GM15510 (cell line): ENCODE data around the gene AK4.

Experiments
- POLR2A ChIP-seq: IDR thresholded peaks from 3 replicates; pipeline ENCODE4 v1.6.1; 2011; ENCODE audit warnings: borderline replicate concordance; ENCODE audit not compliant: insufficient read length; ENCODE audit errors: extremely low read depth

The AK4 gene

DNA sequence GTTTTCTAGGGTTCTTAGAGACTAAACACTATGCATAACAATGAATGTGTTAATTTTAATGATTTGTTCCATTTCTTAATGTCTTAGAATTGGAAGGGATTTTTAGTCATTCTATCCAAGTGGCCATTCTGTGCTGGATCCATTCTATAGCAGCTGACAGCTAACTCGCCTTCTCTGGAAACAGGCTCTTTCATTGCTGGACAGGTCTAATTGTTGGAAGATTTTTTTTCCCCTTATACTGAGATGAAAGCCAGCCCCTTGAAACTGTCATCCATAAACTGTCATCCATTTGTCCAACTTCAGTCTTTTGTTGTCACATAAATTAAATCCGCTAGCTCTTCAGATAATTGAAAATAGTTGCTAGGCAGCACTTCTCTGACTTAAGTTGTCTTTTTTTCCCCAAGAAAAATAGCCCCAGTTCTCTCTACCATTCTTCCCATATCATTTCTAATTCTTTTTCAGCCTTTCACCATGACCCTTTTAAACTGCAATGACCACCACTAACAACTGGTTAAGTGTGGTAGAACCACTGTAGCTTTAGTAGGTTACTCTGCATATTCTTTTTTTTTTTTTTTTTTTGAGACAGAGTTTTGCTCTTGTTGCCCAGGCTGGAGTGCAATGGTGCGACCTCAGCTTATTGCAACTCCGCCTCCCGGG lies 19.7 kb downstream of the AK4 start:
- no peak for TF ChIP-seq POLR2A

DNA sequence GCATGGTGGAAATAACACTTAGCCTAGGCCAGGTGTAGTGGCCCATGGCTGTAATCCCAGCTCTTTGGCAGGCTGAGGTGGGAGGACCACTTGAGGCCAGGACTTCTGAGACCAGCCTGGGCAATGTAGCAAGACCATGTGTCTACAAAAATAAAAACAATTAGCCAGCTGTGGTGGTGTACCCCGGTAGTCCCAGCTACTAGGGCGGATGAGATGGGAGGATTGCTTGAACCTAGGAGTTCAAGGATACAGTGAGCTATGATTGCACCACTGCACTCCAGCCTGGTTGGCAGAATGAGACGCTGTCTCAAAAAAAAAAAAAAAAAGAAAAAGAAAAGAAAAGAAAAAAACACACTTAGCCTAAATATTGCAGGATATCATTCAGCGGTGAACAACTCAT lies 20.9 kb downstream of the AK4 start:
- no peak for TF ChIP-seq POLR2A

DNA sequence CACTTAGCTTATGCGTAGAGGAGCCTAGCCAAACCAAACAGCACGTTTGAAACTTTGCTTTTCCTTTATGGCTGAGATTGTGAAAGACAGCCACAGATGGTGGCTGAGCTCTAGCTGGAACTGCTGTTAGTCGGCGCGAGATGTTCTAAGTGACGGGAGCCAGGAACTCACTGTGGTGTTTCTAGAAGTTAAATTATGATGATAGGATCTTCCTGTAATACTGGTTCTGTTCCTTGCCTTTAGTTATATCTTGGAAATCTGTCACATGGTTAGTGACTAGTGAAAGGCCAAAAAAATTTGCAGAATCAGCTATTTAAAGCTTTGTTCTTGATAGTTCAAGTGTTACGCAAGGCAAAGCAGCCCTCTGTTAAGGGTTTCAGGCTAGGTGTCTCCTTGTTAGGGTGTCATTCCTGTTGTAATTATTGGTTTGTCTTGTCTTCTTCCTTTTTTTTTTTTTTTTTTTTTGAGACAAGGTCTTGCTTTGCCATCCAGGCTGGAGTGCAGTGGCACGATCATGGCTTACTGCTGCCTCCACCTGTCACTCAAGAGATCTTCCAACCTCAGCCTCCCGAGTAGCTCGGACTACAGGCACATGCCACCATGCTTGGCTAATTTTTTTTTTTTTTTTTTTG lies 22.6 kb downstream of the AK4 start:
- no peak for TF ChIP-seq POLR2A

DNA sequence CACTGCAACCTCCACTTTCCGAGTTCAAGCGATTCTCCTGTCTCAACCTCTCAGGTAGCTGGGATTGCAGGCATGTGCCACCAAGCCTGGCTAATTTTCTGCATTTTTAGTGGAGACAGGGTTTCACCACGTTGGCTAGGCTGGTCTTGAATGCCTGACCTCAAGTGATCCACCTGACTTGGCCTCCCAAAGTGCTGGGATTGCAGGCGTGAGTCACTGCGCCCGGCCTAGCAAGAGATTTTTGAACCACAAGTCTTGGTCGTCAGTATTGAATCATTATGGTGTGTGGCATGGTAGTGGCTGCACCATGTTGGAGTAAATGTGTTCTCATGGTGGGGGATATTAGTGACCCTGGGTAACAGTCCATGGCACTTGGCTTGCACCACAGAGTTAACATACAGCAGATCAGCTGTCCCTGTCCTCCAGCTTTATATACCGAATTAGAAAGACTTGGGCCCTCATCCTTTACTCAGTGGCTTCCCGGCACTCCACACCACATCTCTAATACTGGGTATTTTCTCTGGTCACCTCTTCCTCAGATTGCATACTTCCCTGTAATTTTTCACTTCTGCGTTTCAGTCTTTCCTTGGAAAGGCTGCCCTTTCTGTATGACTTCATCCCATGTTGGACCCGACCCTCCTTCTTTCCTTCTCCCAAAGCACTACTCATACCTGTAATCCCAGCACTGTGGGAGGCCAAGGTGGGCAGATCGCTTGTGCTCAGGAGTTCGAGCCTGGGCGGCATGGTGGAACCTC lies 25.1 kb downstream of the AK4 start:
- TF ChIP-seq POLR2A, result no peak

DNA sequence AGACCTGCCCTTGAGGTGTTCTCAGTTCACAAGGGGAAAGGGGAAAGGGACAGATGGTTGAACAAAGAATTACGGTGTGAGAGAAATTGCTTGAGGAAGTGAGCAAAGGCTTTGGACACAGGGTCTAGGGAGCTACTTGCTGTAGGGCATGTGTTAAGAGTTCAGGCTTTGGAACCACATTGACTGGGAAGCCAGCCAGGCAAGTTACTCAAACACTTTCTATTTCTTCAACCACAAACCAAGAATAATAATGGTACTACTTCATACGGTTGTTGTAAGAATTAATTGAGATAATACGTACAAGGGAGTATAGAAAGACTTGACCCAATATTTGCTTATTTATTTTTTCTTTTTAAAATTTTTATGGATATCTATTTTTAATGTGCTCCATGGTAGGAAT lies 26.6 kb downstream of the AK4 start:
- no peak for TF ChIP-seq POLR2A

DNA sequence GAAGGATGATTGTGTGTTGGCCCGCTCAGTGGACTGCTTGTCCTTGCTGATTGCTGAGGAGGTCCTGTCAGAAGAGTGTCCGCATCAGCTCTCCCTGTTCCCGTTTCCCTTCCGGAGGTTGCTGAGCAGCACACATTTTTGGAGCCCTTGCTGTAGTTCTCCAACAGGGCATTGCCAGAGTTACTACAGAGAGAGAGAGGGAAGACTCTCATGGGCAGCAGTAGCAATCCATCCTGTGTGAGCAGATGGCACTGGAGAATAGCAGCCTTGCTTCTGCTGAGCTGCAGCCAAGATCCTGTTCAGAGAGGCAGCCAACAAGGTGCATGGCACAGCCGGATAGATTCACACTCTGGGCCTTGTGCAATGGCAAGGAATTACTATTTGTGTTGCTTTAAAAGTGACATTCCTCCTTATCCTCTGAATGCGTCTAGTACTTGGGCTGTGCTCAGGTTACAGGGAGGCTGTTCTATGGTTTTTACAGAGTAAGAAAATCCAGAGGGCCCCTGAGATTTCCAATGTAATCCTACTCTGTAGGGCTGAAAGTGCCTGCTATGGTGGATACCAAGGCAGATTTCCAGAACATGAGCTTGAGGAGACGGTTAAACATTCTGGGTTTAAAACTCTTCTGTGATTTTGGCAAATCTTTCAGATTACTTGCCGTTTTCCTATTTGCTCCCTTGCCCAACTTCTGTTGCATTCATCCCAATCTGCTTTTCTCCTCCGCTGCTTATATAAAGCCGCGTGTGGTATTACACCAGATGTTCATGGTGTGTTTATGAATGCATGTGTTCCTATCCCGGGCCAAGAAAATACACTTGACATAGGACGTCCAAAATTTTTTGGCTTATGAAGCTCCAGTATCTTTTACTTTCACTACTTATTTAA lies 27.4 kb downstream of the AK4 start:
- TF ChIP-seq POLR2A, result no peak

DNA sequence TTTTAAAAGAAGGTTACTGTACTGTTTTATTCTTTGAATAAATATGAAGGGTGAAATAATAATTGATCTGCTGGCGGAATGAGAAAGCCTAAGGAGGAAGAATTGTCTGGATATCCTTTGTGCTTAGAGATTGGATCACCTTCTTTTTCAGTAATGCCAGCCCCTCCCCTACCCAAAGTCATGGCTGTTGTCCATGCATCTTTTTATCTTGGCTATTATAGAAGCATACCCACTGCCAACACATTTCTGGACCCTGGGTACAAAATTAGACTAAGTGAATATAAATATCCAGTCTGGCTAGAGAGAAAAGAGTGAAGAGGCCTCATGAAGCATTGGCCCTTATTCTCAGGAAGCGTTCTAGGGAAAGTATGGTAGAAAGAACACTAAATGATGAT lies 28.1 kb downstream of the AK4 start:
- no peak for TF ChIP-seq POLR2A

DNA sequence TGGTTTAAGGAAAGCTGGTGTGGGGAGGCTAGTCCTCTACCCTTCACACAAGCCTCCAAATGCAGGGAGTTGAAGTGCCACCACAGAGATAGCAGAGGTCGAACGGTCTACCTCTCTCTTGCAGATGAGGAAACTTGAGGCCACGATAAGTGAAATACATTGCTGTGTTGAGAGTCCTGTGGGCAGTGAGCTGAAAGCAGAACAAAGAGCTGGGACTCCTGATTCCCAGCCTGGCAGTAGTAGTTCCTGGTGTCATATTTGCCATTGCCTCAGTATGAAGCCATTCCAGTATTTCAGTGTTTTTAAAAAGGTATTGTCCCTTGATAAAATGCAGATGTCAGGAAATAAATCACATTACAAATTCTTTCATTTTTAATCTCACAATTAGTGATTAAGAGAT lies 28.6 kb downstream of the AK4 start:
- TF ChIP-seq POLR2A, result no peak

DNA sequence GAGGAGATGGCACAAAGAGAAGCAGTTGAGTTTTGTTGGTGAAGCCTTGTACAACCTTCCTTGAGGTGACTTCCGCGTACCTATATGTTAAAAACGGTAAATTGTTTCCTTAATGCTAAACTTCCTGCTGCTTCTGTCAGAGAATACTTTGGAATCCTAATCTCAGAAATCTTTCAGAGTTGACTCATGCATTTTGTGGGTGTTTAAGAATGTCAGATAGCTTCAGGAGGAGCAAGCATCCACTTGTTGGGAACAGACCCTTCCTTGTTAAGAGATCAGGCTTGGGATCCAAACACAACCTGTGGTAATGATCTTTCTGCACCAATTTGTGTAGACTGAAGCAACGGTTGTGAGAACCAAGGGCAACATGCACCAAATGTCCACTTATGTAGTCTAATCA lies 29.5 kb downstream of the AK4 start:
- no peak for TF ChIP-seq POLR2A

DNA sequence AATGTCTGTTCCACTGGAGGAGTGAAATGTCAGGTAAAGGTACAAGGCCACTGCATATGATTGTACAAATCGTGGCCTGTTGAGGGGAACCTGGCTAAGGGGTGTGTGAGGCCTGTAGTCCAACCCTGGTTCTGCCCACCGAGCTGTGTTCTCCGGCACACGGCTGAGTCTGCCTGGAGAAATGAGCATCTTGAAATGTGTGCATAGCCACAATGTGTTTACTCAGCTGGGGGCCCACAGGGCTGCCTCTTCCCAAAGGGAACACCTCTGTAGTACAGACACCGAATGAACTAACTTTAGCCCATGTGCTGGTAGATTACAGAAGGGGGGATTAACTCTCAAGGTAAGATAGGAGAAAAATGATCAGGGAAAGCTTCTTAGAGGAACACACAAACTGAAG lies 30.2 kb downstream of the AK4 start:
- TF ChIP-seq POLR2A, result no peak

DNA sequence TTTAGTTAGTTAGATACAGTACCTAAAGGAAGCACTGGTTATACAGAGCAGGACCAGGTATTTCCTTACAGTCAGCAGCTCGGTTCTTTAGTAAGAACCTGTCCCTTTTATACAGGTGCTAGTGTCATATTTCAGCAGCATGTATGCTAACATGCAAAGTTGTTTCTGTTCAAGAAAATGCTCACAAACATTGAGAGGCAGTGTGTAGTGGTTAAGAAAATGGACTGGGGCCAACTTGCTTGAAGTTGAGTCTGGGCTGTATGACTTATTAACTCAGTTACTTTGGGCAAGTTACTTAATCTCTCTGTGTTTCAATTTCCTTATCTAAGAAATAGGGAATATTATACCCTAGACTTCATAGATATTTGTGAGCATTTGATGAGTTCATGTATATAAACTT lies 31.1 kb downstream of the AK4 start:
- TF ChIP-seq POLR2A, result no peak

DNA sequence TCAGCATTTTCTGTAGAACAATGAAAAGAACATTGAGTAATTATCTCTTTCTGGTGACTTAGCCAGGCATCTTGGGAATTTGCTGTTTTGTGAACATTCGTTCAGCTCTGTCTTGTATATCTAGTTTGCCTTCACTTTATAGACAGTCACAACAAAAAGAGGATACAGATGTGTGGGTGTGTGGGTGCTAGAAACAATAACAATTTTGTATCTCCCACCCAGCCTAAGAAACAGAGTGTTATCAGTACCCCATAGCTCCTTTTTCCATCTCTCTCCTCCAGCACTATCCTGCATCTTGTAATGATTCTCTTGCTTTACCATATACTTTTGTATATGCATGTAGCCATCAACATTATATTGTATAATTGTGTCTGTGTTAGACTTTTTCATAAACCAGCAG lies 33.0 kb downstream of the AK4 start:
- no peak for TF ChIP-seq POLR2A

DNA sequence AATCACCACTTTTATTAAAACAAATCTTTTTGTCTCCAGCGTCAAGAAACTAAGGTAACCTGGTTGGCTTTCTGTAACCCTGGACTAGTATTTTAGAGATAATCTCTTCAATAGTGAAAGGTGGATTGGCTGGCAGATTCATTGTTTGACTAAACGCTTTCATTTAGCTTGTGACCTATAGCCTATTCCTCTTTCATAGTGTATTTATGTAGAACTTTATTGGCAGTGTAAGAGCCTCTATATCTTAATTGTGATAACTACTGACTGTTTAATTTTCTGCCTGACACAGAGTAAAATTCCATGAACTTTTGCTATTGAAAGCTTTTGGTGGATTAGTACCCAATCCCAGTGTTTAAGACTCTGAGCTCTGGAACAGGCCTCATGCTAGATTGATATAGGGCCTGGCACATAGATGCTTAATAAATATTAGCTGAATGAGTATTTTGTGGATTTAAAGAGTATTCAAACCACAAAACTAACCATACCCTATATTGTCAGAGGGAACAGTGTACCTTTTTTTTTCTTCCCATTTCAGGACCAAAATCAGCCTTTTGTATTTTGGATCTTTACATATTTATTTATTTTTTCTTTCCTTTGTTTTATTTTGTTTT lies 34.8 kb downstream of the AK4 start:
- no peak for TF ChIP-seq POLR2A

DNA sequence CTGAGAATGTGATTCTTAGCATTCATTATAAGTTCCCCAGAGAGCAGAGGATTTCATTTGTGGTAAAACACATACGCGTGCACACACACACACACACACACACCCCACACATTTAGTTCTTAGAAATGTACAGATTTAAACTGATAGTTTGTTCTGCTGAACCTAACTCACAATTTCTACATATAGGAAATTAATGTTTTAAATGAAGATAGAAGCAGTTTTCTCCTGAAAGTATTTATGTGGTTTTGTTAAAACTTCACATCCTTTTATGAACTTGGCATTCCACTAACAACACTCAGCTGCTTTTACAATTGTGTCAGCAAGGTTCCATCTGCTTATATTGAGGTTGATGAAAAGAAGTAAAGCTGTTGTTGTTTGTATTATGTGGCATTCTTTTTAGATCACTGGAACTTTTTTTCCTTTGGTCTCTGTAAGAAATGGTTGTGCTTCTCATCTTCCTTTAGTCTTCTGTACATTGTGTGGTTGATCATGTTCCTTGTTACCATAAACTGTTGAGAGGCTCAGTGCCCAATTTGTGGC lies 41.6 kb downstream of the AK4 start:
- no peak for TF ChIP-seq POLR2A

DNA sequence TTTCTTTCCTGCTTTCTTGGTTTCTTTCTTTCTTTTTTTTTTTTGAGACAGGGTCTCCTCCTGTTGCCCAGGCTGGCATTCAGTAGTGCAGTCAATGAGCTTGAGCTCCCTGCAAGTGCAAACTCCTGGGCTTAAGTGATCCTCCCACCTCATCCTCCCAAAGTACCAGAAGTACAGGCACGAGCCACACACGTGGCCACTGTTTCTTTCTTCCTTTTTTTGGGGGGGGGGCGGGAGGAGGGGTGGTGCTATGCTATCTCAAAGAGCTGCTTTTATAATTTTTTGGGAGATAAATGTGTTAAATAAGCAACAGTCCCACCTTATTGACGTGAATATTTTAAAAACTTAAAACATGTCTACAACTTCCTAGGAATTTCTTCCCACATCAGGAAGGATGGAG lies 42.2 kb downstream of the AK4 start:
- TF ChIP-seq POLR2A, result no peak

DNA sequence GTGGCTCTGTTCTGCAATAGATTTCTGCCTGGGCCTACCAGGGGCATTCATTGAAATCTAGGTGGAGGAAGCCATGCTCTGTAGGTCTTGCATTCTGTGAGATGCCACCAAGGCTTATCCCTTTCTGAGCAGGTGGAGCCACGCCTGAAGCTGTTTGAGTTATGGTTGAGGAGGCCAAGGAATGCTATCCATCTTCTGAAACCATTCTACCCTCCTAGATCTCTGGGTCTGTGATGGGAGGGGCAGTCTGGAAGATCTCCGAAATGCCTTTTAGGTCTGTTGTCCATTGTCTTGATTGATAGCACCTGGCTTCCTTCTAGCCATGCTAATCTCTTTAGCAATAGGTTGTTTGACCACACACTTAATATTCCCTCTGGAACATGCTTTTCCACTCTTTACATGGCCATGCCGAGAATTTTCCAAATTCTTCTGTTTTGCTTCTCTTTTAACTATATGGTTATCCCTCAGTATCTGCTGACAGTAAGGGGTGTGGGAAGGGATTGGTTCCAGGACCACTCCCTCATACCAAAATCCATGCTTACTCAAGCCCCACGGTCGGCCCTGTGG lies 45.2 kb downstream of the AK4 start:
- TF ChIP-seq POLR2A, result no peak
